ENCODE results near the gene VWA7.

DNA sequence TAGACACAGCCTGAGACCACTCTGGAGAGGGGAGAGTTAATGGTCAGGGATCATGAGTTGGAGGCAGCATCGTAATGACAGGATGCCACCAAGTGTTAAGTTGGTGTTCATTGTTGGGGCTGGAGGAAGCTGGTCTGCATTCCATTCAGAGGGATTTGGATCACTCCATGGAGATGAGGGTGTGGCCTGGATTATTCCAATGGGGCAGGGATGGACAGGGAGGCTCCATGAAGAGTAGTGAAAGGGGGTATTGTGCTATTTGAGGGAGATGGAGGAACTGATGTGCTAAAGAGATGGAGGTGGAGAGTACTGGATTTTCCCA, 13.5 kb downstream of the VWA7 start:
- TF ChIP-seq SETDB1 (IDR thresholded peaks at IDR 0.05; ENCODE audit: insufficient read length, low read length) (no peak), ZNF777 (tag by site-specific recombination; IDR thresholded peaks at IDR 0.05; ENCODE audit: borderline replicate concordance) (no peak), ZNF10 (tag by site-specific recombination; IDR thresholded peaks at IDR 0.05) (no peak), ZNF274 (IDR thresholded peaks at IDR 0.05; ENCODE audit: low read length) (no peak), ZNF274 (tag by site-specific recombination; IDR thresholded peaks at IDR 0.05; ENCODE audit: borderline replicate concordance) (no peak), ZSCAN30 (tag by site-specific recombination; IDR thresholded peaks at IDR 0.05) (no peak), ZNF175 (tag by site-specific recombination; IDR thresholded peaks at IDR 0.05) (no peak), ZBTB20 (tag by site-specific recombination; IDR thresholded peaks at IDR 0.05) (no peak), ZNF623 (tag by site-specific recombination; IDR thresholded peaks at IDR 0.05) (no peak)
- TF ChIP-seq, protein P1, sequence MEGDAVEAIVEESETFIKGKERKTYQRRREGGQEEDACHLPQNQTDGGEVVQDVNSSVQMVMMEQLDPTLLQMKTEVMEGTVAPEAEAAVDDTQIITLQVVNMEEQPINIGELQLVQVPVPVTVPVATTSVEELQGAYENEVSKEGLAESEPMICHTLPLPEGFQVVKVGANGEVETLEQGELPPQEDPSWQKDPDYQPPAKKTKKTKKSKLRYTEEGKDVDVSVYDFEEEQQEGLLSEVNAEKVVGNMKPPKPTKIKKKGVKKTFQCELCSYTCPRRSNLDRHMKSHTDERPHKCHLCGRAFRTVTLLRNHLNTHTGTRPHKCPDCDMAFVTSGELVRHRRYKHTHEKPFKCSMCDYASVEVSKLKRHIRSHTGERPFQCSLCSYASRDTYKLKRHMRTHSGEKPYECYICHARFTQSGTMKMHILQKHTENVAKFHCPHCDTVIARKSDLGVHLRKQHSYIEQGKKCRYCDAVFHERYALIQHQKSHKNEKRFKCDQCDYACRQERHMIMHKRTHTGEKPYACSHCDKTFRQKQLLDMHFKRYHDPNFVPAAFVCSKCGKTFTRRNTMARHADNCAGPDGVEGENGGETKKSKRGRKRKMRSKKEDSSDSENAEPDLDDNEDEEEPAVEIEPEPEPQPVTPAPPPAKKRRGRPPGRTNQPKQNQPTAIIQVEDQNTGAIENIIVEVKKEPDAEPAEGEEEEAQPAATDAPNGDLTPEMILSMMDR (tag by site-specific recombination; IDR thresholded peaks at IDR 0.05) = no peak
- TF ChIP-seq, protein P2, sequence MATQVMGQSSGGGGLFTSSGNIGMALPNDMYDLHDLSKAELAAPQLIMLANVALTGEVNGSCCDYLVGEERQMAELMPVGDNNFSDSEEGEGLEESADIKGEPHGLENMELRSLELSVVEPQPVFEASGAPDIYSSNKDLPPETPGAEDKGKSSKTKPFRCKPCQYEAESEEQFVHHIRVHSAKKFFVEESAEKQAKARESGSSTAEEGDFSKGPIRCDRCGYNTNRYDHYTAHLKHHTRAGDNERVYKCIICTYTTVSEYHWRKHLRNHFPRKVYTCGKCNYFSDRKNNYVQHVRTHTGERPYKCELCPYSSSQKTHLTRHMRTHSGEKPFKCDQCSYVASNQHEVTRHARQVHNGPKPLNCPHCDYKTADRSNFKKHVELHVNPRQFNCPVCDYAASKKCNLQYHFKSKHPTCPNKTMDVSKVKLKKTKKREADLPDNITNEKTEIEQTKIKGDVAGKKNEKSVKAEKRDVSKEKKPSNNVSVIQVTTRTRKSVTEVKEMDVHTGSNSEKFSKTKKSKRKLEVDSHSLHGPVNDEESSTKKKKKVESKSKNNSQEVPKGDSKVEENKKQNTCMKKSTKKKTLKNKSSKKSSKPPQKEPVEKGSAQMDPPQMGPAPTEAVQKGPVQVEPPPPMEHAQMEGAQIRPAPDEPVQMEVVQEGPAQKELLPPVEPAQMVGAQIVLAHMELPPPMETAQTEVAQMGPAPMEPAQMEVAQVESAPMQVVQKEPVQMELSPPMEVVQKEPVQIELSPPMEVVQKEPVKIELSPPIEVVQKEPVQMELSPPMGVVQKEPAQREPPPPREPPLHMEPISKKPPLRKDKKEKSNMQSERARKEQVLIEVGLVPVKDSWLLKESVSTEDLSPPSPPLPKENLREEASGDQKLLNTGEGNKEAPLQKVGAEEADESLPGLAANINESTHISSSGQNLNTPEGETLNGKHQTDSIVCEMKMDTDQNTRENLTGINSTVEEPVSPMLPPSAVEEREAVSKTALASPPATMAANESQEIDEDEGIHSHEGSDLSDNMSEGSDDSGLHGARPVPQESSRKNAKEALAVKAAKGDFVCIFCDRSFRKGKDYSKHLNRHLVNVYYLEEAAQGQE (tag by site-specific recombination; IDR thresholded peaks at IDR 0.05) = no peak
- TF ChIP-seq, protein P3, sequence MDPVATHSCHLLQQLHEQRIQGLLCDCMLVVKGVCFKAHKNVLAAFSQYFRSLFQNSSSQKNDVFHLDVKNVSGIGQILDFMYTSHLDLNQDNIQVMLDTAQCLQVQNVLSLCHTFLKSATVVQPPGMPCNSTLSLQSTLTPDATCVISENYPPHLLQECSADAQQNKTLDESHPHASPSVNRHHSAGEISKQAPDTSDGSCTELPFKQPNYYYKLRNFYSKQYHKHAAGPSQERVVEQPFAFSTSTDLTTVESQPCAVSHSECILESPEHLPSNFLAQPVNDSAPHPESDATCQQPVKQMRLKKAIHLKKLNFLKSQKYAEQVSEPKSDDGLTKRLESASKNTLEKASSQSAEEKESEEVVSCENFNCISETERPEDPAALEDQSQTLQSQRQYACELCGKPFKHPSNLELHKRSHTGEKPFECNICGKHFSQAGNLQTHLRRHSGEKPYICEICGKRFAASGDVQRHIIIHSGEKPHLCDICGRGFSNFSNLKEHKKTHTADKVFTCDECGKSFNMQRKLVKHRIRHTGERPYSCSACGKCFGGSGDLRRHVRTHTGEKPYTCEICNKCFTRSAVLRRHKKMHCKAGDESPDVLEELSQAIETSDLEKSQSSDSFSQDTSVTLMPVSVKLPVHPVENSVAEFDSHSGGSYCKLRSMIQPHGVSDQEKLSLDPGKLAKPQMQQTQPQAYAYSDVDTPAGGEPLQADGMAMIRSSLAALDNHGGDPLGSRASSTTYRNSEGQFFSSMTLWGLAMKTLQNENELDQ (tag by site-specific recombination; IDR thresholded peaks at IDR 0.05; ENCODE audit: low read depth) = no peak
